ENCODE data around the gene COPS6. TPM values are rescaled to one million over a fixed set of nuclear protein-coding genes. Genes with fewer than 3 reads are reported as not detected.

The COPS6 gene
- total and polyA plus RNA-seq, 2 of the 4 experiments (the other 2 are of a cell fraction): 185 to 325 TPM

DNA sequence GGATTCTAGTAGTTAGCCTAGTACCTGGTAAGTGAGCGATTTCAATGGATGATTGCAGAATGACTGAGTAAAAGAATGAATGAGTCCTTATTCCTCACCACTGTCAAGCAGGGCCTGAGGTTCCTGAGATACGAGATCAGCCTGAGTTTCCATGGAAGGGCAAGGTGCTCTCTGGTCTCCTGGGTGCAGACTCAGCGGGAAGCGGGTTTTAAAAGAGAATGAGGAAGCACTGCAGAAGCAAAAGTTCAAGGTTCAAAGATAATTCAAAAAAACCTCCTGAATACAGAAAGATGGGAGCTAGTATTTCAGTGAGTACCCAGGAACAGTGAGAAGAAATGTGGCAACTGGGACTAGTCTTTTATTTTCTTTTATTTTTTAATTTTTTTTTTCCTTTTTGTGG lies 11.6 kb upstream of the COPS6 start:
- Histone ChIP-seq H3K4me1 (ENCODE audit: control insufficient read depth, insufficient read depth, low read length) (peaks cover 3% of the 10 kb centered on the region; the same call in 1 of the 2 replicates), H2BK120ac (ENCODE audit: low read depth, low read length) (no peak overlapping the region), H3K14ac (replicated peaks; ENCODE audit: low read depth, low read length) (no peak overlapping the region), H4K91ac (ENCODE audit: insufficient read depth, low read depth, low read length) (no peak overlapping the region), H2BK20ac (ENCODE audit: low read depth, low read length) (no peak overlapping the region), H3K4me3 (ENCODE audit: insufficient read depth, low read depth, low read length) (no peak overlapping the region), H3K79me1 (ENCODE audit: low read depth in 1 of 2, low read length in 2 of 2) (peaks cover 17 to 57% of the 10 kb centered on the region in 2 experiments), H4K5ac (ENCODE audit: low read depth, low read length) (no peak overlapping the region), H3K56ac (ENCODE audit: extremely low read depth, insufficient read depth, low read length) (no peak overlapping the region), H2AK5ac (ENCODE audit: low read depth, low read length) (no peak overlapping the region), H3K9me1 (ENCODE audit: insufficient read depth, low read length) (peaks cover 5% of the 10 kb centered on the region), H3K27me3 (ENCODE audit: control insufficient read depth, insufficient read depth, low read length) (no peaks in the 10 kb centered on the region), H4K20me1 (ENCODE audit: insufficient read depth, low read length) (peaks cover 21% of the 10 kb centered on the region), H3K27ac (ENCODE audit: insufficient read depth, low read length) (no peak overlapping the region), H3K36me3 (ENCODE audit: control insufficient read depth, insufficient read depth, low read length) (peaks cover 67% of the 10 kb centered on the region), H3K23ac (ENCODE audit: low read depth, low read length) (no peak overlapping the region), H2BK5ac (ENCODE audit: low read depth, low read length, poor library complexity, severe bottlenecking) (no peak overlapping the region), H2AK9ac (replicated peaks; ENCODE audit: low read depth, low read length, poor library complexity) (no peak overlapping the region), H2AFZ (replicated peaks; ENCODE audit: low read length, poor library complexity) (no peak overlapping the region), H3K9me3 (ENCODE audit: control insufficient read depth, insufficient read depth, low read length) (peaks cover 38% of the 10 kb centered on the region), H3K4ac (ENCODE audit: low read depth, low read length) (no peak overlapping the region), H3K9ac (ENCODE audit: low read depth, low read length) (no peak overlapping the region), H2BK15ac (ENCODE audit: low read depth, low read length) (no peak overlapping the region), H3K18ac (ENCODE audit: low read depth, low read length) (no peak overlapping the region), H4K8ac (ENCODE audit: low read depth in 2 of 2, low read length in 2 of 2) (no peak overlapping the region), H3K4me2 (ENCODE audit: low read depth, low read length) (no peak overlapping the region)
- ChIA-PET CTCF (no interaction called here), POLR2A (ENCODE audit: unreplicated experiment) (no interaction called here)
- no TSS peak for BruUV-seq (replicated peaks)
- ATAC-seq (ENCODE audit: low read depth): no peak
- DNase-seq: no peak
- dilution Hi-C loops (cut with HindIII; ENCODE audit: low sequenced_read_pairs, unreplicated experiment): no loop called here
- TF ChIP-seq SMC3 (IDR thresholded peaks at IDR 0.05; ENCODE audit: low read depth, low read length): no peak
- no peak for TF ChIP-seq MAZ (IDR thresholded peaks at IDR 0.05; ENCODE audit: borderline replicate concordance, low read depth, low read length)
- TF ChIP-seq BHLHE40 (IDR thresholded peaks at IDR 0.05; ENCODE audit: low read depth, low read length): no peak
- TF ChIP-seq, protein P1, sequence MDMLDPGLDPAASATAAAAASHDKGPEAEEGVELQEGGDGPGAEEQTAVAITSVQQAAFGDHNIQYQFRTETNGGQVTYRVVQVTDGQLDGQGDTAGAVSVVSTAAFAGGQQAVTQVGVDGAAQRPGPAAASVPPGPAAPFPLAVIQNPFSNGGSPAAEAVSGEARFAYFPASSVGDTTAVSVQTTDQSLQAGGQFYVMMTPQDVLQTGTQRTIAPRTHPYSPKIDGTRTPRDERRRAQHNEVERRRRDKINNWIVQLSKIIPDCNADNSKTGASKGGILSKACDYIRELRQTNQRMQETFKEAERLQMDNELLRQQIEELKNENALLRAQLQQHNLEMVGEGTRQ (IDR thresholded peaks at IDR 0.05; ENCODE audit: low read depth, low read length): no peak
- no peak for TF ChIP-seq MAFK (IDR thresholded peaks at IDR 0.05; ENCODE audit: low read depth, low read length)
- no peak for TF ChIP-seq MXI1 (IDR thresholded peaks at IDR 0.05; ENCODE audit: borderline replicate concordance, low read depth, low read length)
- TF ChIP-seq, protein P2, sequence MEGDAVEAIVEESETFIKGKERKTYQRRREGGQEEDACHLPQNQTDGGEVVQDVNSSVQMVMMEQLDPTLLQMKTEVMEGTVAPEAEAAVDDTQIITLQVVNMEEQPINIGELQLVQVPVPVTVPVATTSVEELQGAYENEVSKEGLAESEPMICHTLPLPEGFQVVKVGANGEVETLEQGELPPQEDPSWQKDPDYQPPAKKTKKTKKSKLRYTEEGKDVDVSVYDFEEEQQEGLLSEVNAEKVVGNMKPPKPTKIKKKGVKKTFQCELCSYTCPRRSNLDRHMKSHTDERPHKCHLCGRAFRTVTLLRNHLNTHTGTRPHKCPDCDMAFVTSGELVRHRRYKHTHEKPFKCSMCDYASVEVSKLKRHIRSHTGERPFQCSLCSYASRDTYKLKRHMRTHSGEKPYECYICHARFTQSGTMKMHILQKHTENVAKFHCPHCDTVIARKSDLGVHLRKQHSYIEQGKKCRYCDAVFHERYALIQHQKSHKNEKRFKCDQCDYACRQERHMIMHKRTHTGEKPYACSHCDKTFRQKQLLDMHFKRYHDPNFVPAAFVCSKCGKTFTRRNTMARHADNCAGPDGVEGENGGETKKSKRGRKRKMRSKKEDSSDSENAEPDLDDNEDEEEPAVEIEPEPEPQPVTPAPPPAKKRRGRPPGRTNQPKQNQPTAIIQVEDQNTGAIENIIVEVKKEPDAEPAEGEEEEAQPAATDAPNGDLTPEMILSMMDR (conservative IDR thresholded peaks at IDR 0.05; ENCODE audit: low read depth, low read length): no peak
- no peak for TF ChIP-seq CHD1 (IDR thresholded peaks at IDR 0.05; ENCODE audit: low read depth, low read length)
- TF ChIP-seq NFE2L2 (IDR thresholded peaks at IDR 0.05; ENCODE audit: low read depth, low read length): no peak
- TF ChIP-seq RCOR1 (IDR thresholded peaks at IDR 0.05; ENCODE audit: insufficient replicate concordance, low read length): no peak
- no peak for TF ChIP-seq RAD21 (IDR thresholded peaks at IDR 0.05; ENCODE audit: low read length)
- intact Hi-C loops (cut with micrococcal nuclease): no loop called here
- in situ Hi-C loops (cut with MboI; ENCODE audit: low sequenced_read_pairs): no loop called here
- no CpG with 5 or more reads among the region's 4 CpGs for WGBS, 2 experiments (ENCODE audit: extremely low coverage in 2 of 2, insufficient read length in 1 of 2)
